ENCODE measurements around the gene GSN.

The GSN gene

DNA sequence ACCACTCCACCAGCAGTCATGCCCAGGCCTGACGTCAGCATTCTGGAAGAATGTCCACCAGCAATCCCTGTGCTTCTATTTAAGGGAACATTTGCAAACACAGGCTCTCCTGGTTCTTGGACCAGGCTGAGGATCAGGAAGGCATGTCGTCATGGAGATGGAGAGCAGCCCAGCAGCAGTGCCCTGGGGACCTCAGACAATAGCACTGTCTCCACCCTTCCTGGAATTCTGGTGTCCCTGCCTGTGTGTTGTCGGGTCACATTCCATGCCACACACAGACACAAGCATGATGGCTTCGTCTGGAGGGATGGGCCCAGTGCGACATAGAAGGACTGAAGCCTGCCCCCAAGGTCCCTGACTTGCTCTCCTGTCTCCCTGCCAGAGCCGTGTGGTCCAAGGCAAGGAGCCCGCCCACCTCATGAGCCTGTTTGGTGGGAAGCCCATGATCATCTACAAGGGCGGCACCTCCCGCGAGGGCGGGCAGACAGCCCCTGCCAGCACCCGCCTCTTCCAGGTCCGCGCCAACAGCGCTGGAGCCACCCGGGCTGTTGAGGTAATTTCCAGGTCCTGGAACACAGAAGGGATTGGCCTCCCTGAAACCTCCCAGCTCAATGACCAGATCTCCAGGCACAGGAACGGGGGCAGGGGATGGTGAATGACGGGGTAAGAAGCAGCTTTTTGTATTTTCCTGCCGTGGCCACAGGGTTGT lies 58.3 kb downstream of the GSN start:
- no peak for DNase-seq

DNA sequence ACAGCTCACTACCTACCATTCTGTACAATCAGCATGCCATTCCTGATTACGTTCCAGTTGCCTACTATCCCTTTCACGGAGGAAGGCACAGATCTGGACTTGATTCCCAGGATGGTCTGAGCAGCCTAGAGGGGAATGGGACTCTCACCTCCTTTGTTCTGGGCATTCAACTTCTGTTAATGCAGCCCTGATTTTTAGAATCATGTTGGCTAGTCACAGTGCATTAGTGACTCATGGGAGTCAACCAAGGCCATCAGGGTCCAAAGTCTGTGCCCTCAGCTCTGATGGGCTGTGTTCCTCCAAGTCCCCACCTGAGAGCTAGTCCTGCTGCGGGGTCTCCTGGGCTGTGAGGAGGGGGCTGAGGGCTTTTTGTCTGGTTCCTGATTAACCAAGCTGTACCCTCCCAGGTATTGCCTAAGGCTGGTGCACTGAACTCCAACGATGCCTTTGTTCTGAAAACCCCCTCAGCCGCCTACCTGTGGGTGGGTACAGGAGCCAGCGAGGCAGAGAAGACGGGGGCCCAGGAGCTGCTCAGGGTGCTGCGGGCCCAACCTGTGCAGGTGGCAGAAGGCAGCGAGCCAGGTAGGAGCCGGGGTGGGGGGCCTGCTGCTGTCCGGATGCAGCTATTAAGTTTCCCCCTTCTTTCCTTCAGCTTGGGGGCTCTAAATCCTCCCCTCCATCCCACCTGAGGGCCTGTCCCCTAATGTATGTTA lies 59.1 kb downstream of the GSN start:
- DNase-seq = no peak

DNA sequence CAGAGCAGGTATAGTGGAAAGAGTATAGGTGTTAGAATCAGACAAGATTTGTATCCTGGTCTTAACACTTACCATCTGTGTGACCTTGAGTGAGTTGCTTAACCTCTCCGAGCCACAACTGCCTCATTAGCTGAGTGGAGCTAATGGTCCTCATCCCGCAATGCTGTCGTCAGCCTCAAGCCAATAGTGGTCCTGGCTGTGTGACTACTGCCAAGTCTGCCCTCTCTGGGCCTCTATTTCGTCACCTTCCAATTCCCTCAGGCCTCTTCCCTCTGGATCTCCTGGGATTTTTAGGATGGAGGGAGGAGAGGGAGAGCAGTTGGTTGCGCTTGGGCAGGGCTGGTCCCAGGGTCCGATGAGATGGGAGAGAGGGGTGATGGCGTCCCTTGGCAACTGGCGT lies 60.5 kb downstream of the GSN start:
- DNase-seq = no peak

DNA sequence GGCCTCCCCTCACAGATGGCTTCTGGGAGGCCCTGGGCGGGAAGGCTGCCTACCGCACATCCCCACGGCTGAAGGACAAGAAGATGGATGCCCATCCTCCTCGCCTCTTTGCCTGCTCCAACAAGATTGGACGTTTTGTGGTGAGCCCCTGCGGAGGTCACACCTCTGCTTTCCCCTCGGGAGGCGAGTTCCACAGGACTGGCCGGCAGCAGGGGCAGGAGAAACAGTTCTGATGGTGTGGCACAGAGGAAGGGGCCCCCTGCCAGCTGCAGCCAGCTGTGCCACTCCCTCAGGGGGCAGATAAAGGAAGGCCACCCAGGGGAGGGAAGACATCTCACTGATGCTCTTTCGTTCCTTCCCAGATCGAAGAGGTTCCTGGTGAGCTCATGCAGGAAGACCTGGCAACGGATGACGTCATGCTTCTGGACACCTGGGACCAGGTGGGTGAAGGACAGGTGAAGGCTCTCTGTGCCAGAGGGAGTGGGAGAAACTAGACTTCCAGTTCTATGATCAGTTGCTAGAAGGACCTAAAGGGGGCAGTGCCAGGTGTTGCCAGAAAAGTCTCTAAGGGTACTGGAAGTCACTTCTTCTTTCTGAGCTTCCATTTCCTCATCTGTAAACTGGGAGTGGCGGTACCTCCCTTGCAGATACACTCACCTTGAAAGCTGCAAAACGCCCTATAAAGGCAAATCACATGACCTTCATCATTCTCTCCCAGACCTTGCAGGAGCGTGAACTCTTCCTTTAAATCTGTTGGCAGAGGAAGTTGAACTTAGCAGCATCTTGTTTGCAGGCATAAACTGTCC lies 61.1 kb downstream of the GSN start:
- no peak for DNase-seq

DNA sequence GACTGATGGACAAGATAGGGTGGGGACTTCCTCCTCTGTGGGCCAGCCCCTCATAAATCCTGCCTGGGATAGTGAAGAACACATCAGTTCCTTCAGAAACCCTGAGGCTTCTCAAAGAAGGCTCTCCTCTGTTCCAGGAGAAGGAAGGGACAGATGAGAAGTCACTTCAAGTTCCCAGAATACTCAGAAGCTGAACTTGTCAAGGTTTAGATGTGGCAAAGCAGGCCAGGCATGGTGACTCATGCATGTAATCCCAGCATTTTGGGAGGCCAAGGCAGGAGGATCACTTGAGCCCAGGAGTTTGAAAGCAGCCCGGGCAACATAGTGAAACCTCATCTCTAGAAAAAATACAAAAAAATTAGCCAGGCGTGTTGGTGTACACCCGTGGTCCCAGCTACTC lies 63.6 kb downstream of the GSN start:
- no peak for DNase-seq

DNA sequence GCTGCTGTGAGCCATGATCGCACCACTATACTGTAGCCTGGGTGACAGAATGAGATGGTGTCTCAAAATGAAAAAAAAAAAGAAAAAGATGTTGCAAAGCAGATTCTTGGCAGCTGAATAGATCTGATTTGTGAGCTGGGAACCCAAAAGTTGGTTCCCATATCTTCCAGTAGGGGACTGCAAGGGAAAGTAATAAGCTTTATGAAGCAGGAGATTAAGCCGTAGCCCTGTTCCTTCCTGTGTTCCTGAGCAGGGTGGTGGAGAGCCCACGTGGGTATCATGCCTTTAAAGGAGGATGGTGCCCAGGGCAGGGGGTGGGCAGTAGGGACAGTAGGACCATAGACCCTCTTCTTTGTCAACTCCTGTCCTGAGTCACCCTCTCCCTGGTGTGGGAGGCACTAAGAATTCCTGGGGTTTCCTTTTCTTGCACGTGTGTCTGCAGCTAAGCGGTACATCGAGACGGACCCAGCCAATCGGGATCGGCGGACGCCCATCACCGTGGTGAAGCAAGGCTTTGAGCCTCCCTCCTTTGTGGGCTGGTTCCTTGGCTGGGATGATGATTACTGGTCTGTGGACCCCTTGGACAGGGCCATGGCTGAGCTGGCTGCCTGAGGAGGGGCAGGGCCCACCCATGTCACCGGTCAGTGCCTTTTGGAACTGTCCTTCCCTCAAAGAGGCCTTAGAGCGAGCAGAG lies 64.2 kb downstream of the GSN start:
- no peak for DNase-seq

DNA sequence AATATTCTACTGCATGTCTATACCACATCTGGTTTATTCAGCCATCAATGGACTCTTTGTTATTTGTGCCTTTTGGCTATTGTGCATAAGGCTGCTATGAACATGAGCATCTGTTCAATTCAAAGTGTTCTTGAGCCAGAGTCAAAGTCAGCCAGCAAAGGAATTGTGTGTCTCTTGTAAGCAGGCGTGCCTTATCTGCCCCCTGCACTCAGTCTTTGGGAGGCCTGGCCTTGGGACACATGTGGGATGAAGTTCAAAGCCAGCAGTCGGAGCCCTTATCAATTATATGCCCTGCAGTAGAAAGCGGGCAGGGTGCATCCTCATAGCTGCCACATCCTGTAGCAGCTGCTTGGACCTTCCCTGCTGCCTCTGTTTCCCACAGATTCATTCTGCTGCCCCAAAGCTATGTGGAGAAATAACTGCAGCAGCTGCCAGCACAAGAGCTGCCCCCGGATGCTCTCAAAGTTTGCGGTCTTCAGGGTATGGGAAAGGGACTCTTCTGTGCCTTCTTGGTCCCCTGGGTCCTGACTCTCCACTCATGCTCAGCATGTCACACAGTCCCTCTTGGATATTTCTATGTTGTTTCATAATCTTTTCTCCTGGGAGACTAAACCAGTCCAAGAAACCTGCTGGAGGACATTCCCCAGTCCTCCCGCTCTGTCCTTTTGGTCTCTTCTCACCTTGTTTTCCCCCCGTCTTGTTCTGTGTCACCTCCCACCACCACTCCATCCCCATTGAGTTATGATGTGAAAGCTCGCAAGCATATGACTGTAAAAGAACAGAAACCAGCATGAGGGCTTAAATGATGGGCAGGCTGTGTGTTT lies 66.2 kb downstream of the GSN start:
- no peak for DNase-seq

DNA sequence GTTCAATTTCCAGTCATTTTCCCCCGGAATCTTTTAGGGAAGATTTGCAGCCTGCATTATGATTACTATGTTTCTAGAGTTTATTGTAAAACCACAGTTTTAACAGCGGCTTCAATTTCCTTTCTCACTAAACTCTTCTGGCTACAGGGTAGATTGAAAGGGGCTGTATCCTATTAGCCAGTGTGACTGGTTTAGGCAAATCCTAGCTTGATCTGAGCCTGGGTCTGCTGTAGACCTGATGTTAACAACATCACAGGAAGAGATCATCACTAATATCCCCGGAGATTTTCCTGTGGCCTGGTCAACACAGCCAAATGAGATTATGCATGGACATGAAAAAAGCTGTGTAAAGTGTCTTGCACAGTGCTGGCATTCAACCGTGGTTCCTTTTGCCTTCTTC lies 68.7 kb downstream of the GSN start:
- no peak for DNase-seq

DNA sequence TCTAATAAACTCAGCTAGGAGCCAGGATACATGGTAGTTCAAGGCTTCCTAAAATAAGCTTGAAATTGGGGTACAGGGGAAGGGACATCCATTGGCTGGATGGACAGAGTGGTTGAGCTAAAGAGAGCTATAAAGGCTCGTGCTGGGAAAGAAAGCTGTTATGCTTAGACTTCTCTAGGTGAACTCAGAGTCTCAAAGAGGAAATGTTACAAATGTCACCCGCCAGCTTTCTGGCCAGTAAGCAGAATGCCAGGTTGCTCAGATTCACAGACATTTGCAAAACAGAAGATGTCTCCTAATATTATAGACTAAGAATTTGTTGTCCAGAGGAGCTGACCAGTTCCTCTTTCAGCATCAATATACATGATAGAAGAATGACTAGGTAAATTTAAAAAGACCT lies 71.5 kb downstream of the GSN start:
- no peak for DNase-seq

DNA sequence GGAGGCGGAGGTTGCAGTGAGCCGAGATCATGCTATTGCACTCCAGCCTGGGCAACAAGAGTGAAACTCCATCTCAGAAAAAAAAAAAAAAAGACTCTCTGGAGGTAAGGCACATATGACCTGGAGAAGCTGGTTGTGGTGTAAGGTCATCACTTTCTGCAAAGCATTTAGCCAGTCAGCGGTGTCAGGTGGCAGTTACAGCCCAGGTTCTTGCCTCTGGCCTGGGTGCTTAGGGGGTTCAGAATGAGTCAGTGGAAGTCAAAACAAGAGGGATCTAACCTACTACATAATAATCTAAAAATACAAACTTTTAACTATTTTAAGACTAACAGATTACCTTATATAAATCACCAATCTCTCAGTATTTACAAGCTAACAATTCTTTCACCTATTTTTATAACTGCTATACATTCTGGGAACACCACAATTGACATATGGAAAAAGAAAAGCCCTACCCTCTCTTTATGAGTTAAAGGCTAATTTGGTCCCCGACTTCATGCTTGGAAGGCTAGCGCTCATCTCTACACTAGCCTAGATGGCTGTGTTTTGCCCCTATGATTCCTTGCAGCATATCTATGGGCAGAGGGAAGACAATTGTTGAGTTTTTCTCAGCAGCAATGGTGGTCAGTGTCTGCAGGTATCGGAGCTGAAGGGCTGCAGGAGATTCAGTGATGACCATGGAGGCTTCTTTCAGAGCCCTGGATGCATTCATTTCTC lies 72.9 kb downstream of the GSN start:
- no peak for DNase-seq

DNA sequence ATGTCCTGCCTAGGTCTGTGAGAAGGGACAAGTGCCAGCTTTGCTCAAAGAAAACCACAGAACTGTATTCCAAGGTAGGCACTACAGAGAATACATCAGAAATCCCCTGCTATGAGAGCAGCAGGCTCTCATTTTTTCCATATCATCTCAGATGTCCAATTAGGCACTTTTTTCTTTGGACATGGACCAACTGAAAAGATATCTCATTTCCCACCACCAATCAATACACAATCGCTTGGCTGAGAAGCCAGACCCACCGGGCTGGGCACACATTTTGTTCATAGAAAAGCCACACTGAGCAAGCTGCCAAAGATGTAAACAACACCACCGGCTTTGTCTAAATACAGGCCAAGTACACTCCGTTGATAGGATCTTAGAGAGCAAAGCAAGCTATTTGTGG lies 76.2 kb downstream of the GSN start:
- DNase-seq = no peak

DNA sequence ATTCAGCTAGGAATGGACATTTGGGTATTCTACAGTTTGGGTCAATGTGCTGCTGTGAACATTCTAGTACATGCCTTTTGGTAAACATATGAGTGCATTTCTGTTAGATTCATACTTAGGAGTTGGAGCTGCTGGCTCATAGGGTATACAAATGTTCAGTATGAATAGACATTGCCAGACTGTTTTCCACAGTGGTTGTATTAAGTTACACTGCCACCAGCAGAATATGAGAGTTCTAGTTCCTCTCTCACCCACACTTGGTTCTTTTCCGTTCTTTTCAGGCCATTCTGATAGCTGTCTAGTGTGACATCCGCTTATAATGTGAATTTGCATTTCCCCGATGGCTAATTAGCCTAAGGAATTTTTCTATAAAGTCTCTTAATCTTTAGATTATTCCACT lies 77.1 kb downstream of the GSN start:
- no peak for DNase-seq

DNA sequence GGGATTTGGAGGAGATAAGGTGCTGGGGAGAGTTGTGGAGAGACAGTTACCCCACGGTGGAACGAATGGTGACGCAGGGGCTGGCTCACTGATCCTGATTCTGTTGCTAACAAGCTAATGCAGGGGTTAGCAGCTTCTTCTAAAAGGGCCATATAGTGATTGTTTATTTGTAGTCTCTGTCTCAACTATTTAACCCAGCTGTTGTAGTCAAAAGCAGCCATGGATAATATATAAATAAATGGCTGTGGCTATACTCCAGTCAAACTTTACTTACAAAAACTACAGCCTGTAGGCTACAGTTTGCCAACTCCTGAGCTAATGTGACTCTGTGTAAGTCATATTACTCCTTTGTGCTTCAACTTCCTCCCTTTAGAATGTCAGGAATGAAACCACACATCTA lies 80.3 kb downstream of the GSN start:
- DNase-seq = no peak

DNA sequence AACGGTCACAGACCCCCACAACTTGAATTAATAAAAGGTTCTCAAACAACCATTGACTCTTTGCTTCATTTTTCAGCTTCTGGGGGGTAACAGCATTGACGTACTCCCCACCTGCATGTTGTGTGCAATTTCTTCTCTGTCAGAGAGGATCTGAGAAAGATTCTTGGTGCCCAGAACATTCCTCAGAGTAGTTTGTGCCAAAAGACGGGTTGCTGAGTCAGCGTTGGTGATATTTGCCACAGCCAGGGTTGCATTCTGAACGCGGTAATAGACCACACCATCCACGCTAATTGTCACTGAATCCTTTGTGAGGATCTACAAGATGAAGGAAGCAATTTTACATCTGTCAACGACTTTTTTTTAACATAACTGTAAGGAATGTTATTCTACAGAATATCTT lies 81.0 kb downstream of the GSN start:
- DNase-seq = no peak

DNA sequence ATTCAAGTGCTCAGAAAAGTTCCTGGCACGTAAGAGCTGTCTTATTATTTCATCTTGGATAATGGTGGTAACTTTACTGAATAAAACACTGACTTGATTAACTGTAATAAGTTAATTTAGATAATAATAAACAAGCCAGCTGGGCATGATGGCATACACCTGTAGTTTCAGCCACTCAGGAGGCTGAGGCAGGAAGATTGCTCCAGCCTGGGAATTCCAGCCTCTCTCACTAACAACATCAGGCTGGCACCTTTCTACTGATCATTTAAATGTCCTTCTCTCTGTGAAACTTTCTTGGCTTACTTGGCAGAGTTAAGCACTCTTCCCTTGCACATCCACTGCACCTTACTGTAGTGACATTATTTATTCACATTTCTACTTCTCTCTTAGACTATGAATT lies 82.1 kb downstream of the GSN start:
- no peak for DNase-seq

DNA sequence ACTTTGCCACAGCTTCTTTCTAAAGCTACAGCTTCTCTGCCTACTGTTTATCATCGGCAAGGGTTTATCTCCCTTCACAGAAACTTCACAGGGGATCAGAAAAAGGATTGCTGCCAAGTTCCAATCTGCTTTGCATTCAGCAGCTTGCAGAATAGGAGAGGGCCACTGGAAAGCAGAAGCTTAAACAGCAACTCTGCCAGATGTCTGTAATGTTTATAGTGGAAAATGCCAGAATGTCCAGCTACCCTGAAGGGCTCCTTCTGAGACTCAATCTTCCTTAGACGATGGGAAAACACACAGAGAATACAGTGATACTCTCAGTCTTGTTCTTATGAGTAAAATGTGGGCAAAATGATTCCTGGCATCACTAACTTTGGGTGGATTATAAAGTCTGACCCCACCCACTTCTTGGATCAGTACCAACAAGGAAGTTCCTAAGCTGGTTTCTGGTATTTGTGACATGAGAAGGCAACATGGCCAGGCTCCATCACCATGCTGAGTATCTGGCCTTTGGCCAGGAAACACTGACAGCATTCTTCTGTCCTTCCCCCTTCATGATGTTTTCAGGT lies 83.1 kb downstream of the GSN start:
- DNase-seq = no peak

DNA sequence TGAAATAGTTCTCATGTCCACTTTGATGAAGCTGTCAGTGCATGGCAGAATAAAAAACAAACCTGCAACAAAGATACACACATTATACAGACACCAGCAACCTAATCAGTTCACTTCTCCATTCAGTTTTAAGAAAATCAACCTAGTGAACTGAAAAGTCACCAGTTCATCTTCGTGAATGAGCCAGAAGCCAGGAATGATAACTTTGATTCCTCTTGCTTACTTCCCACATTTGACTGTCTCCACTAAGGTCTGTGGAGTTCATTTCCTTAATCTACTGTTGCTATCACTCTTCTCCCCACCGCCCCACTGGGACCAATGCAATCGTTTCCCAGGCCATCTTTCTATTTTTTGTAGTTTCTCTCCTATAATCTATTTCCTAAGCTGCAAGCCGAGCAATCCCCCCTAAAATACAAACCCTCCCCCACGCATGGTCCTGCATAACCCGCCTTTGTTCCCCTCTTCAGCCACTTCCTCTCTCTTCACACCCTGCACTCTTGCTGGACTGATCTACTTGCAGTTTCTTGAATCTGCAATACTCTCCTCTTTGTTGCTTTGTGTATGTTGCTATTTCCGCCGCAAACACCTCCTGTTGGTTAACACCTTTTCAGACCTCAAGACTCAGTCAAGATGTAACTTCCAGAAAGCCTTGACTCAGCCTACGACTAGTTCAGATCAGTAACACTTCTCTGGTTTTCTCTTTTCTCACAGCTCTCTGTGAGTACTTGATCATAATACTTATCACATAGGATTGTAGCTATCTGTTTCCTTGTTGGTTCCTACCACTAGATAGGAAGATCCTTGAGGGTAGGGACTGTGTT lies 85.5 kb downstream of the GSN start:
- no peak for DNase-seq

DNA sequence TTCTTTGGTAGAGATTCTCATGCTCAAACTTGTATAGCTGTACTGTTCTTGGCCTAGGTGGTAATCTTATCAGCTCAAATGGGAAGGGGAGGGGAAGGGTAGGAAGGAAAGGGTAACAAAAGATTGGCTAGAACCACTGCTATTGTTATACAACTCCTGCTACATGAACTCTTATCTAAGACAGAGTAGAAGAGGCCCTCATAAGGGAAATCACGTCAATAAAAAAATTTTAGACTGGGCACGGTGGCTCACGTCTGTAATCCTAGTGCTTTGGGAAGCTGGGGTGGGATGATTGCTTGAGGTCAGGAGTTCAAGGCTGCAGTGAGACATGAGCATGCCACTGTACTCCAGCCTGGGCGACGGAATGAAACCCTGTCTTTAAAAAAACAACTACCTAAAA lies 86.2 kb downstream of the GSN start:
- no peak for DNase-seq

DNA sequence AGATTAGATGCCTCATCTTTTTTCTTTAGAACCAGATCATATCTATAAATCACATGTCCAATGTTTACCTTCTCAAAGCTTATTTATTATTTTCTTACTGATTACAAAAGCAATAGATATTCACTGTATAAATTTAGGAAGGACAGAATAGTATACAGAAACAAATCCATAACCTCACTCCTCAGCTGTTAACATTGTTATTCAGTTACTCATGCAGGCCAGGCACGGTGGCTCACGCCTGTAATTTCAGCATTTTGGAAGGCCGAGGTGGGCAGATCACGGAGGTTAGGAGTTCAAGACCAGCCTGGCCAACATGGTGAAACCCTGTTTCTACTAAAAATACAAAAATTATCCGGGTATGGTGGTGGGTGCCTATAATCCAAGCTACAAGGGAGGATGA lies 86.8 kb downstream of the GSN start:
- no peak for DNase-seq

DNA sequence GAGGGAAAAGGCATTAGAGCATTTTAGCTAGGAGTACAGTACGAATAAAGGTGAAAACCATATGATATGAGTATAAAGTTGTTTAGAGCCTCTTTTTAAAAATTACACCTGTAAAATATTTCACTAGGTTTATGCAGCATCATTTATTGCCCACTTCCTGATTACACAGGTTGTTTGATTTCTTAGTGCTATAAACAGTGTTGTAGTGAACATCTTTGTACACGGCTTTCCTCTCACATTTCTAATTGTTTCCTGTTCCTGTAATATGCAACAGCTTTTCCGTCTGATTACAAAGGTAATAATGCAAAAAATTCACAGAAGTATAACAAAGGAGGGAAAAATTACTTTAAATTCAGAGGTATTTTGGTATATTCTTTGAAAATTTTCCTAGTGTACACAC lies 89.0 kb downstream of the GSN start:
- DNase-seq = no peak

DNA sequence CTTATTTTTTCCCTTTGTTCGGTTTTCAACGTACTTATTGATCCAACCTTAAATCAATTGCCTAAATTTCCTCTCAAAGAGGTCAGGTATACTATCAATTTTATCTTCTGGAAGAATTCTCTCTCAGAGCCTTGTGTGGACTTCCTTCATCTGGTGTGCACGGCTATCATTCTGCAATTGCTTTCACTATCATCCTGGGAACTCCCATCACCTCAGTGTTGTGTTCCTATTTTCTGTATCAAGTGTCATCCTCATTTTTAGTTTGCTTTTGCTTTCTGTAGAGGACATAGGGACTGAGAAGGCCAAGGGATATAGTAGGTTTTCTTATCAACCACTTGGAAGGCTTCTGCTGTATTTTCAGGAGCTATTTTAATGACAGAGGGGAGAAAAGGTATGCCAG lies 90.8 kb downstream of the GSN start:
- DNase-seq = no peak
